Measurements from ENCODE around the gene DENND2A.
"Not testable (repeated sequence)": the region's sequence is repeated elsewhere in the genome, so short reads cannot be mapped to it uniquely, and the experiment has no call there.

Gene DENND2A

DNA sequence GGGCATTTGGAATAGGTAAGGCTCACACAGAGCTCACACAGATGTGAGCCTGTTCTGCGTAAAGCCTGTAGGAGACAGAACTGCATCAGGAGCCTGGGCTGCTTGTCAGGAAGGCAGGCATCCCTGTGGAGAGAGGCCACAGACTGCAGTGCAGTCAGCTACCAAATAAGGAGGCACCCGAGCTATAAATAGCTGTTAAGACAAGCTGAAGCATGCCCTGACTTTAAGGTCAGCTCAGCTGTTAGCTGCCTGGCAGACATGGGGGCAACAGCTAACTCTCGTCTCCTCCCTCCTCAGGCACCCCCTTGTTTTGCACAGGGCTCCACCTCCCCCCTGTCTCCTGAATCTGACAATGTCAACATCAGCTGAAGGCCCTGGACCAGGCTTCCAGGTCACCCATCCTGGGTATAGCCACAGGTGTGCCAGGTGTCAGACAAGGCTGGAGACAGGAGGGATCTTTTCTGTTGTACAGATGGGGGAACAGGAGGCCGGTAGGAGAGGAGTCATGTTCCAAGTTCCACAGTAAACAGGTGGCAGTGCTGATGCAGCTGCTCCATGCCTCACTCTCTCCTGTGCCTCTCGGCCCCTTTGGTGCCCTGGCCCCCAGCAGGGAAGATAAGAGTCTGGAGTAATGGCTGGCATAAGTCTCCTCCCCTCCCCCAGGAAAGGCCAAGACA is 133.7 kb downstream of the DENND2A start:
- DNase-seq (ENCODE audit: low spot score) = peak; percentile 12

DNA sequence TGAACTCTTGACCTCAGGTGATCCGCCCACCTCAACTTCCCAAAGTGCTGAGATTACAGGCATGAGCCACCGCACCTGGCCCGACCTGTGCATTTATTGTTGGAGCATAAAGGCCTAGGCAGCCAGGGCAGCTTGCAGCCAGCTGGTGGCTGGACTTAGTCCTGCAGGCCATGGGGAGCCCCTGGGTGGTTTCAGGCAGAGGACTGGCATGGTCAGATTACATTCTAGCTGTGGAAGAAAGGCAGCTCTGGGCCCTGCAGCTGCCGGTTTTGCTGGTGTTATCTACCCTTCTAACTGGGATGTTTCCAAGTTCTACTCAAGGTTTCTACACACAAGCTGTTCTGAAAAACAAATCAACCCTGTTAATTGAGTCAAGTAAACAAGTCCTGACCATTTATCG is 138.6 kb downstream of the DENND2A start:
- DNase-seq (ENCODE audit: low spot score) = no peak

DNA sequence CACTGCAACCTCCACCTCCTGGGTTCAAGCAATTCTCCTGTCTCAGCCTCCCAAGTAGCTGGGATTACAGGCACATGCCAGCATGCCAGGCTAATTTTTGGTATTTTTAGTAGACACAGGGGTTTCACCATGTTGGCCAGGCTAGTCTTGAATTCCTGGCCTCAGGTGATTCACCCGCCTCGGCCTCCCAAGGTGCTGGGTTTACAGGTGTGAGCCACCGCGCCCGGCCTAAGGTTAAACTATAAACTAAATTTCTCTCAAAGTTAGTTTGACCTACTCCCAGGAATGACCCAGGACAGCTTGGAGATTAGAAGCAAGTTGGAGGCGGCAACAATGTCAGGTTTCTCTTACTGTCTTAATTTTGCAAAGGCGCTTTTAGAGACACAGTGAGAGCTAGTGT is 142.8 kb downstream of the DENND2A start:
- not testable (repeated sequence) for DNase-seq (ENCODE audit: low spot score)

DNA sequence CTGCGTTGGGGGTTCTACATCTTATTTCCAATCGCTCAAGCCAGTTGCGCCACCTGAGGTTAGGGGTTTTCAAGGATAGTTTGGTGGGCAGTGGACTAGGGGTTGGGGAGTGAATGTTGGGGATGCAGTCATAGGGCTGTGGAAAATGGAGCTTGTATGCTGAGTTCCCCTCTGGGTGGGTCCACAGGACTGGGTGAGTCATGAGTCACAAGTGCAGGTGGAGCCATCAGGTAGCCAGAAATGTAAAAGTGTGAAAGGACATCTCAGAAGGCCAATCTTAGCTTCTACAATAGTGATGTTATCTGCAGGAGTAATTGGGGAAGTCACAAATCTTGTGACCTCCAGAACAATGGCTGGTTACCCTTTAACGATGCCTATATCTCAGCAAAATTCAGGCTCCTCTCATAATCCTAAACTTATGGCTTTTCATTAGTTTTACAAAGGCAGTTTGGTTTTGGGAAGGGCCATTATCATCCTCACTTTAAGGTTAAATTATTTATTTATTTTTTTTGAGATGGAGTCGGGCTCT is 143.3 kb downstream of the DENND2A start:
- DNase-seq (ENCODE audit: low spot score) = no peak

DNA sequence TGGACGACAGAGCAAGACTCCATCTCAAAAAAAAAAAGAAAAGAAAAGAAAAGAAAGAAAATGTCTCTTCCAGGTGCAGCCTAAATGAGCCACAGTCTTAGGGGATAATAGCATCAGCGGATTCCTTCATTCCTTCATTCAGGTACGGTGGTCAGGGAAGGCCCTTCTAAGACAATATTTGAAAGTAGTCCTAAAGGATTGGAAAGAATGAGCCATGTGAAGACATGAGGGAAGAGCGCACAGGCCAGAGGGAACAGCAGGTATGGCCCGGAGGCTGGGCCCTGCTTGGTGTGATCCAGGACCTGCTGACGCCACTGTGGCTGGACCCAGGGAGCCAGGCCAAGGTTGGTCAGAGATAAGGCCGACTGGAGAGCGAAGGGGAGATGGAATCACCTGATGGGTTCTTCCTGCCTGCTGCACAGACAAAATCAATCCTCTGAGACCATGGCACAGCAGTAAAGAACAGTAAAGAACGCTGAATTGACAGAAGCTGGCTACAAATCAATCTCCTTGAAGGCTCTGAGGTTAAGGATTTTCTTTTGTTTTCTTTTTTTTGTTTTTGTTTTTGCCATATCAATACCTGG is 145.0 kb downstream of the DENND2A start:
- no peak for DNase-seq (ENCODE audit: low spot score)

DNA sequence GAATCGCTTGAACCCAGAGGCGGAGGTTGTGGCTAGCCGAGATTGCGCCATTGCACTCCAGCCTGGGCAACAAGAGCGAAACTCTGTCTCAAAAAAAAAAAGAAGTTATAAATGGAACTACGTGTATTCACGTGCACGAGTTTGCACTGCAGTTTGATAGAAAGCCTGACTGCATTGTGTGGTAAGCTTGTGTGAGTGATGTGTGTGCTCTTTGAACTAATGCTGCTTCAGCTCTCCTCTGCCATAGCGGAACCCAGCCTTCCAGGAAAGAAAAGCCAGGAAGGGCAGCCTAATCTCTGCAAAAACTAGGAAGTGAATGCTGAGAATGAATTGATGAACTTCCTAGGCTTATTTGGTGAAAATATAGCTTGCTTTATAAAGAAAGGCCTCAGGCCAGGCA is 145.7 kb downstream of the DENND2A start:
- no peak for DNase-seq (ENCODE audit: low spot score)

DNA sequence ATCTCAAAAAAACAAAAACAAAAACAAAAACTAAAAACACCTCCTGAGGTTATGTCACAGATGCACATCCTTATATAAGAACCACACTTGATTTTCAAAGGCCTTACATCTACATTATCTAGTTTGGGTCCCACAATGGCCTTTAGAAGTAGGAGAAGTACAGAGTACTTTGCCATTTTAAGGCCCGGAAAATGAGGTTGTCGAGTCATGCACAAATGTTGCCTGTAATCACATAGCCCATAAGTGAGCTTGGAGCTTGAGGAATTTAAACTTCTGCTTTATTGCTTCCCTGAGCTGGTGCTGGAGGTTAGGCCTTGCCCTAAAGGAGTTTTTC is 151.6 kb downstream of the DENND2A start:
- no peak for DNase-seq (ENCODE audit: low spot score)

DNA sequence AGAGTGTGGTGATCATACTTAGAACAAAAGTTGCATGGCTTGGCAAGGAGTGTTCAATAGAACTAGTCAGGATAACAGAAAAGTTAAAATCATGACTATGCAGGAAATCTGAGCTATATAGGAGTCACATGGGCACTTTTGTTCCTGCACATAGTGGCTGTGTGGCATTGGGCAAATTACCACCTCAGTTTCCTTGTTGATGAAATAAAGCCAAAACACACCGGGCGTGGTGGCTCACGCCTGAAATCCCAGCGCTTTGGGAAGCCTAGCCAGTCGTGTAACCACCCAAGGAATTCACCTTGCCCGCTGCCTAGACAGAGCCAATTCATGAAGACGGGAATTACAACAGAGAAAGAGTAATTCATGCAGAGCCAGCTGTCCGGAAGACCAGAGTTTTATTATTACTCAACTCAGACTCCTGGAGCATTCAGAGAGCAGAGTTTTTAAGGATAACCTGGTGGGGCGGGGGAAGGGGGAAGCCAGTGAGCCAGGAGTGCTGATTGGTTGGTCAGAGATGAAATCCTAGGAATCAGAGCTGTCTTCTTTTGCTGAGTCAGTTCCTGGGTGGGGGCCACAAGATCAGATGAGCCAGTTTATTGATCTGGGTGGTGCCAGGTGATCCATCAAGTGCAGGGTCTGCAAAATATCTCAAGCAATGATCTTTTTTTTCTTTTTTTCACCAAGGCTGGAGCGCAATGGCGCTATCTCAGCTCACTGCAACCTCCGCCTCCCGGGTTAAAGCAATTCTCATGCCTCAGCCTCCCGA is 154.9 kb downstream of the DENND2A start:
- DNase-seq (ENCODE audit: low spot score) = no peak

DNA sequence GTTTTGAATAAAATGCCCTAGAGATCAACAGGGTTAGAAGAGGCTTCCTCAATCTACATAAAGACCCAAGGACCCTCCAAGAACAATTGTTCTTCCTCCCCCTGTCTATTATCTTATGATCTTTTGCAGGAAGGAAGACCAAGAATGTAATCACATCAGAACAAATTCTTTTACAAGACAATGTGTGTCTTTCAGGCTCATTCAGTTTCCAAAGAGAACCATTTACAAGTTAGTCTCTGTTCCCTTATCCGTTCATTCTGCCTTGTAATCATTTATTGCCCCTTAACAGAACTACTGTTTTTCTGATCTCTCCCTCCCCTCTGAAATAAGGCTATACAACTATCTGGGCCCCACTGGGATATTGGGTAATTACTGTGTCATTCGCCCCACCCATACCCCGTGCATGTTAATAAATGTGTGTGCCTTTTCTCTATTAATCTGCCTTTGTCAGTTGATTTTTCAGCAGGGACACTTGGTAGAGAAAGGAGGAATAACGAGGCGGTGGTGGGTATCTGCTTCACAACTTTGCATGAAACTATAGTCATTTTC is 155.6 kb downstream of the DENND2A start:
- no peak for DNase-seq (ENCODE audit: low spot score)

DNA sequence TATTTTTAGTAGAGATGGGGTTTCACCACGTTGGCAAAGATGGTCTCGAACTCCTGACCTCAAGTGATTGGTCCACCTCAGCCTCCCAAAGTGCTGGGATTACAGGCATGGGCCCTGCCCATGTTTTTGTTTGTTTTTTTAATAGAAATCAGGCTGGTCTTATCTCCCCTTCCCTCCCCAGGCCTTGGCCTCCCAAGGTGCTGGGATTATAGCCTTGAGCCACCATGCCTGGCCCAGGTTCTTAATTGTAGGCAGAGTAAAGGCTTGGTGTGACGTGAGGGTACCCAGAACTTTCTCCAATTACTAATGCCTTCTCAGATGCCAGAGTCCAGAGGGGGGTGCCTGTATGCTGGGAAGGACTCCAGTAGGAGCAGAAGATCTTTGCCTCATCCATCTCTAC is 156.1 kb downstream of the DENND2A start:
- DNase-seq (ENCODE audit: low spot score) = no peak

DNA sequence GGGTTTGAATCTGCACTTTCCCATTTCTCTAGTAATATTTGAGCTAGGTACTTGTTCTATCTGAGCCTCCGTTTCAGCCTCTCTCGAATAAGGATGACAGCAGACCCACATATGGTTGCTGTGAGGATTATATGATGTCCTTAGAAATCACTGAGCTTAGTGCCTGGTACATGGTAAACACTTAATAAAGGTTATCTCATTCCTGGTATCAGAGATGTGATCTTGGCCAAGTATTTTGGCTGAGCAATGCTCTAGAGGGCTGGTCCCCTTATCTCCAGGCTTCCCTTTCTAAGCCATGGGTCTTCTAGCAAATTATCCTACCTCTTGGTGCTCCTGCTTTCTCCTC is 160.9 kb downstream of the DENND2A start:
- DNase-seq (ENCODE audit: low spot score) = no peak

DNA sequence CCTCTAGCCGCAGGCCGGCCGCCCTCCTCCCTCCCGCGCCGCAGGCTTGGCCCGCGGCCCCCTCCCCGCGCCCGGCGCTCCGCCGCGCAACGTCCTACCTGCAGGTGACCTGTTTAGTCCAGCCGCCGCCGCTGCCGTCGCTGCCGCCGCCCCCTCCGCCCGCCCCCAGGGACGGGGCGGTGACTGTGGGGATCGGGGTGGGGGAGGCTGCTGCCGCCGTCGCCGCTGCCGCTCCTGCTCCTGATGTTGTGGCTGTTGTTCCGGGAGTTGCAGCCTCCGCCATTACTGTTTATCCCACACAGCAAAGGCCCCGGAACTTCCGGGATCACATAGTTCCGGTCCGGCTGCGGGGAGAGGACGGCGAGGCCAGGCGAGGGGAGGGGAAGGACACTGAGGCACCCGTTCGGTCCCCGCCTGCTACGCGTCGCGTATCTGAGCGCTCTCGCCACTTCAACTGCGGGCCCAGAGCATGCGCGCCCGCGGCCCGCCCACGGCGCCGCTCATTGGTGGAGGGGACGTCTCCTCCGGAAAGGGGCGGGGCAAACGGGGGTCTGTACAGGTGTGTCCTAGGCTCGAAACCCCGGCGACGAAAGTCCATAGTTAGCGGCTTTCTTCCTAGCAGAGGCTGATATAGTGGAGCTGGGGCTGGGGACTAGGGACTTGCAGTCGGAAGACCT is 161.4 kb downstream of the DENND2A start, which contains the start of gene MKRN1:
Gene MKRN1, minus strand, starts transcription at position 444 of the 677 bp plus-strand sequence. Its CDS starts 161 bp downstream, at position 283.
- peak; percentile 96 for DNase-seq (ENCODE audit: low spot score)

DNA sequence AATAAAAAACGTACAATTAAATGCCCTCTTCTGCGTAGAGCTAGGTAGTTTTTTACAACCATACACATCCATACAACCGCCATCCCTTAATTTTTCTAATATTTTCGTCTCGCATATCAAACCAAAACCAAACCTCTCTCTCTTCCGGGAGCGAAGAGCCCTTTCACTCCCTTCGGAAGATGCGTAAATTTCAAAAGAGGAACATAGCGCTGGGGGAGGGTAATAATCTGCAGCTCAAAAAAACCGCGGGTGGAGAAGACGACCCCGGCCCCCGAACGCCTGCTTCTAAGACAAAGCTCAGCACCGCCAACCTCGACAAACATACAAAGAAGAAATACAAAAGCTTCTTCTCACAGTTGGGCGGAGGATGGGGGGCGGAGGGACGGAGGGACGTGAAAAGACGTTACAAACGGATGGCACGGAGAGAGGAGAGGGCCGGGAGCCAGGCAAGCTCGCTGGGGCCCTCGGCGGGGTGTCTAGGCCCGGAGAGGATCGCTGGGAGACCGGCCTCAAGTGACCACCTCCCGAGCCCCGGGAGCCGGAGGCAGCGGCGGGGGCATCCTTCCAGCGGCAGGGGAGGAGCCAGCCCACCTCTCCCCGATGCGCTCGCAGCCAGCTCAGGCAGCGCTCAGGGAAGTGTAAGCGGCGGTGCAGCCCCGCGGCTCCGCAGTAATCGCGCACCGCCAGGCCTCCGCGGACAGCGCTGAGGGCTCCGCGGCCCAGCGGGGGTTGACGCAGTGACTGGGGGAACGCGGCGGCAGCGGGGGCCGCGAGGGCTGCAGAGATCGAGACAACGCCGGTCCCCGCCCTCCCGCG is 162.2 kb downstream of the DENND2A start:
- DNase-seq (ENCODE audit: low spot score) = peak; percentile 26

DNA sequence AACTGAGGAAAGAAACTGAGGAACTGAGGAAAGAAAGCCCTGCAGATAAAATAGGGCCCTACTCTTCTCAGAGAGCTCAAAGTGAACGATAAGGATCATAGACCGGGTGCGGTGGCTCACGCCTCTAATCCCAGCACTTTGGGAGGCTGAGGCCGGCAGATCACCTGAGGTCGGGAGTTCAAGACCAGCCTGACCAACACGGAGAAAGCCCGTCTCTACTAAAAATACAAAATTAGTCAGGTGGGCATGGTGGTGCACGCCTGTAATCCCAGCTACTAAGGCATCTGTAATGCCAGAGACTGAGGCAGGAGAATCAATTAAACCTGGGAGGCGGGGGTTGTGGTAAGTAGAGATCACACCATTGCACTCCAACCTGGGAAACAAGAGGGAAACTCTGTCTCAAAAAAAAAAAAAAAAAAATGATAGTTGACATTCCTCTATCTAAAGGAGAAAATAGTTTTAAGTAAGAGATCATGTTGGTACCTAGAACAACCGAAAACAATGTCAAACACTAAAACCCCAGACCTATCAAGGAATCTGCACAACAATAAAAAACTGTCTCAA is 163.8 kb downstream of the DENND2A start:
- DNase-seq (ENCODE audit: low spot score) = no peak

DNA sequence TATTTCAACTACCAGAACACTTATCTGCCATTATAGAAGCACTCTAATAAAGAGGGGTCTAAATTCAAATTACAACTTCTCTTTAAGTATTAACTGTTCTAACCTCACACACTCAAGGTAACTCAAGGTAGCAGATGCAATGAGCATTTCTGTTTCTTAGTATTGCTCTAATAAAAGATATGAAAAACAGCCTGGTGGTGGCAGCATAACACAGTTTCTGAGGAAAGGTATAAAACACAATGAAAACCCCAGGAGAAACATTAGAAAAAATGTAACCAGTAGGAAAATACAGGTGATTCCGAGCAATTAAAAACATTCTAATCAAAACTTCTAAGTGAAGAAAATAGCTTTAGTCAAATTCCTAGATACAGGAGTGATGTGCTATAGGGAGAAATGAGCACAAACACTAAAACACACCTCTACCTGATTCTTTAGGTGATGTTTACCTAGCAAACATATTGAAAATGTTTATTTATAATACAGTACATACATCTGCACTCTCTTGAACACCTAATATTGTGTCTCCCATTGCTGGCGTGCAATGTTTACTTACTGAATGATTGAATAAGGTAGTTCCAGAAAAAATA is 164.8 kb downstream of the DENND2A start:
- peak; percentile 78 for DNase-seq (ENCODE audit: low spot score)

Data from cerebellar cortex (tissue), 1 donor.